Neural progenitor cell (in vitro differentiated cells): Measurements from ENCODE around the gene TBL1Y.

Source experiments
- EZH2 ChIP-seq: fragments of 200-600 bp; sonication (generic); IDR thresholded peaks from 2 replicates; pipeline ENCODE4 v1.6.1; 2017; ENCODE audit warnings: antibody characterized with exemption, mild to moderate bottlenecking, moderate library complexity
- TF ChIP-seq, protein P1 (sequence below): fragments of 200-600 bp; sonication (generic); IDR thresholded peaks from 2 replicates; pipeline ENCODE4 v1.5.1; 2017; ENCODE audit warnings: antibody characterized with exemption, mild to moderate bottlenecking

DNA sequence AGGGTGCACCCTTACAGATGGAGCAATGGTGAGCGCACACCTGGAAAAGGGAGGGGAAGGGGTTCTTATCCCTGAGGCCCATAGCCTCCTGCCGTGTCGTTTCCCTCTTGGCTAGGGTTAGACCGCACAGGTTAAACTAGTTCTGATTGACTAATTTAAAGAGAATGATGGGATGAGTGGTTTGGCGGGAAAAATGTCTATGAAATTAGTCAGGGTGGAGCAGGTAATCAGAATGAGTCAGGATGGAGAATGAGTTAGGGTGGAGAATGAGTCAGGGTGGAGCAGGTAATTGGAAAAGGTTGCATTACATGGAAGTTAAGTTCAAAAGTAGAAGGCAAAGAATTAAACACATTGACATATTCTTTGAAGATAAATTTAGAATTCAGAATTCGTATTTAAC lies 196.7 kb downstream of the TBL1Y start:
- TF ChIP-seq, protein P1, sequence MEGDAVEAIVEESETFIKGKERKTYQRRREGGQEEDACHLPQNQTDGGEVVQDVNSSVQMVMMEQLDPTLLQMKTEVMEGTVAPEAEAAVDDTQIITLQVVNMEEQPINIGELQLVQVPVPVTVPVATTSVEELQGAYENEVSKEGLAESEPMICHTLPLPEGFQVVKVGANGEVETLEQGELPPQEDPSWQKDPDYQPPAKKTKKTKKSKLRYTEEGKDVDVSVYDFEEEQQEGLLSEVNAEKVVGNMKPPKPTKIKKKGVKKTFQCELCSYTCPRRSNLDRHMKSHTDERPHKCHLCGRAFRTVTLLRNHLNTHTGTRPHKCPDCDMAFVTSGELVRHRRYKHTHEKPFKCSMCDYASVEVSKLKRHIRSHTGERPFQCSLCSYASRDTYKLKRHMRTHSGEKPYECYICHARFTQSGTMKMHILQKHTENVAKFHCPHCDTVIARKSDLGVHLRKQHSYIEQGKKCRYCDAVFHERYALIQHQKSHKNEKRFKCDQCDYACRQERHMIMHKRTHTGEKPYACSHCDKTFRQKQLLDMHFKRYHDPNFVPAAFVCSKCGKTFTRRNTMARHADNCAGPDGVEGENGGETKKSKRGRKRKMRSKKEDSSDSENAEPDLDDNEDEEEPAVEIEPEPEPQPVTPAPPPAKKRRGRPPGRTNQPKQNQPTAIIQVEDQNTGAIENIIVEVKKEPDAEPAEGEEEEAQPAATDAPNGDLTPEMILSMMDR, result no peak
- no peak for TF ChIP-seq EZH2
